Activated naive CD8-positive, alpha-beta T cell treated with anti-CD3 and anti-CD28 coated beads, Interleukin-2, amount 50 U/mL, for 16 hours (primary cell): ENCODE data around the gene FYN.
"Not testable (repeated sequence)": the region's sequence is repeated elsewhere in the genome, so short reads cannot be mapped to it uniquely, and the experiment has no call there.

ENCODE experiments used
- DNase-seq: peaks from one replicate; pipeline ENCODE4 v3.0.0-alpha.2; 2020; ENCODE audit warnings: low read depth, low spot score

Gene FYN

DNA sequence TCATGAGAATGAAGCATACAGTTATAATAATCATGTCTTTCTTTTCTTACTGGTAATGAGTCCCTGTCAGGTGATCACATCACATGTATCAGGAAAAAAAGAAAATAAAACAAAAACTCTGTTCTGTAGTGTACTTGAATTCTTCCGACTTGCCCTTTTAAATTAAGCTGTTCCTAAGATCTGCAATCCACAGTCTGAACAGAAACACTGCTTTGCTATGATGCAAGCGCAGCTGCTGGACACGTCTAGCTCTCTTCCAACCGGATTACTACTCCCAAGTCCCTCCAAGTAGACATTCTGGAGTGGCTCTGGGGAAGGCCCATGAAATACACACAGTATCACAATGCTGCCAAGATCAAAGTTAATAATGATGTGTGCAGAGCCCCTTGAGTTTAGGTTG, 83.7 kb downstream of the FYN start:
- DNase-seq = no peak

DNA sequence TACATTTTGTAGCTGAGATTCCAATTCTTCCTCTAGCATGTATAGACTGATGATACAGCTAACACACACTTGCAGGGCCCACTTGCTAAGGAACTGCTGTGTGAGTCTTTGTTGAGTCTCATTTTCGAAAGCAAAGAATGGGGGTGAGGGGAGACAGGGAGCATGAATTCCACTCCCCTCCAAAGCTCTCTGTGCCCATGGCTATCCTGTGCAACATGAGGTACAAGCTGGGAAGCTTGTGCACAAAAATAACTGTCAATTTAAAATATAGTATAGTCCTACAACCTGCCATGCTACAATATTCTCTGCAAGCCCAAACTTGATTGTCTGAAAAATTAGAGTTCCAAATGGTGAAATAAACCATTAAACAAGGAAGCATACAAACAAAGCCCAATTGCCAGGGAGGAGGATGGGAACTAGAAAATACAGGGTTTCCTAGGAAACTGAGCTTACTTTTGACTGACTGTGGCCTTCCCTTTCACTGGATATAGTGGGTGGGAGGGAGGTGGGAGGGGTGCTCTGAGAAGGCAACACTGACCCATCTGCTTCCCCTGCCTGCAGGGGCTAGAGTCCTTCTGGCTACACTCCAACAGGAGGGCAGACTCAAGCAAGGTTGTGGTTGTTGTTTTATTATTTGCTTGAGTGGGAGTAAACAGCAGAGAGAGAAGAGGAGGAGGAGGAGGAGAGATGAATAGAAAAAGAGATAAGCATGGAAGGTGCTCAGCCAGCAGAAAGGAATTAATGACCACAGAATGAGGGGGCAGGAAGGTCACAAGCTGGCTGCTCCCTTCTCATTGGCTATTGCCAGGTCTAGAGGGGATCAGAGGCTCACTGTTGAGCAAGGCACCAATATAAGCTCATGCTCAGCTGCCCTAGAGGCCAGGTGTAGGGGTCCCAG, 84.6 kb downstream of the FYN start:
- no peak for DNase-seq

DNA sequence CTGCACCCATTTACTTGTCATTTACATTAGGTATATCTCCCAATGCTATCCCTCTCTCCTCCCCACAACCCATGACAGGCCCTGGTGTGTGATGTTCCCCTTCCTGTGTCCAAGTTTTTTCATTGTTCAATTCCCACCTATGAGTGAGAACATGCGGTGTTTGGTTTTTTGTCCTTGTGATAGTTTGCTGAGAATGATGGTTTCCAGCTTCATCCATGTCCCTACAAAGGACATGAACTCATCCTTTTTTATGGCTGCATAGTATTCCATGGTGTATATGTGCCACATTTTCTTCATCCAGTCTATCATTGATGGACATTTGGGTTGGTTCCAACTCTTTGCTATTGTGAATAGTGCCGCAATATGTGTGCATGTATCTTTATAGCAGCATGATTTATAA, 87.1 kb downstream of the FYN start:
- not testable (repeated sequence) for DNase-seq

DNA sequence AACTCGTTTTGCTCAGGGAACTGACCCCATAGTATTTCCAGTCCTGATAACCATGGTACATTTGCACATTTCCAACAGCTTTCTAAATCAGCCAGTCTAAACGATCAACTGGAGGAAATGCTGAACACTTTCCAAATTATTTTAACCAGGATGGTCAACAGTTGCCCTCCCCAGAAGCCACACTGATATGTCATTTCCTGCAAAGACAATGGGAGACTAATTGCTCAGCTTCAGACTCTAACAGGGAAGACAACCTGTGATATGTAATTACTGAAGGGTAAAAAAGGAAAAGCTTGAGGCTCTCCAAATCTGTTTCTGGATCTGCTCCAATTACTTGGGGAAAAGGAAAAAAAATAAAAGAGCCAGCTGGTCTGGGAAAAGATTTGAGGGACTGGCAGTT, 88.8 kb downstream of the FYN start:
- no peak for DNase-seq

DNA sequence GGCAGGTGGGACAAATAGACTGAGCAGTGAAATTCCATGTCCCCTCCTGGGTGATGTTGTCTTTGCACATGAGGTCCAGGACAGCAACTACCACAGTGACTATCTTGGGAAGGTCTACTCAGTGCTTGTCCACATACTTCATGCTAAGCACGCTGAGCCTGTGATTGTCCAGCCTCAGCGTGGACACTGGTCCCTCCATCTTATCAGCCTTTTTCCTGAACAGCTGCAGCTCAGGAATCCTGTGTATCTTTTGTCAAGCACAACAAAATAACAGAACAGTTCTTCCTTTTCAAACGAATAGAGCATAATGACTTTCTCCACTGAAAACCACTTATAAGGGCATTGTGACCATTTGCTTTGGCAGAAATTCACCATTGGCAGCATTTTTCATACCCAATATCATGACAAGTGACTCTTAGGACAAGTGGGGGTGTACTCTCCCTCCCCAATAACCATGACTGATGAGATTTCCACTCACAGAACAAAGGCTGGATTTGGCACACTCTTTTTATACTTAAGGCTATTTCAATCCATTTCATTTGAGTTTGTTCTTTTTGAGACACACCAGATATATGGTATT, 90.3 kb downstream of the FYN start:
- no peak for DNase-seq

DNA sequence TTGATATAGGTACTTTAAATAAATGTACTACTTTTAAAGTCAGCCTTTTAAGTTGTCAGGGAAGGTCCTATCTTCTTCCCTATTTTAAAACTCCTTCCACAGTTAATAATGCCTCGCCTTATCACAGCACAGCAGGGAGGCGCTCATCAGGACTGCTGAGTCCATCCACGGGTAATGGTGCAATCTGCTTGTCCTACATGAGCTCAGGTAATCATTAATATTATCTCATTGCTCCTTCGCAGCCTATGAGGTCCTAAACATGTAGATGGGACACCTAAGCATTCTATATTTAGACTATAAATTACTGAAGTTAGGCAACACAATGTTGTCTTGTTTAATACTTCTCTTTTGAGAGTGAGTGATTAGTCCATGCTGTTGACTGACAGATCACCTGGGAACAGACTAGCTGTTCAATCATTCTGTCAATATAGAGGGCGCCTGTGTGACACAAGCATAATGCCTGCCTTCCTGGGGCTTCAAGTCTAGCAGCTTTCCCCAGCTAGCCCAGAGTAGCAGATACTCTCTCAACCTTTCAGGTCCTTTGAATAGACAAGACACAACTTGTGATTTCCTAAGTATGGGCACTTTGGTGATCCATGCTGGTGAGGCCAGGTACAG, 91.0 kb downstream of the FYN start:
- DNase-seq = no peak

DNA sequence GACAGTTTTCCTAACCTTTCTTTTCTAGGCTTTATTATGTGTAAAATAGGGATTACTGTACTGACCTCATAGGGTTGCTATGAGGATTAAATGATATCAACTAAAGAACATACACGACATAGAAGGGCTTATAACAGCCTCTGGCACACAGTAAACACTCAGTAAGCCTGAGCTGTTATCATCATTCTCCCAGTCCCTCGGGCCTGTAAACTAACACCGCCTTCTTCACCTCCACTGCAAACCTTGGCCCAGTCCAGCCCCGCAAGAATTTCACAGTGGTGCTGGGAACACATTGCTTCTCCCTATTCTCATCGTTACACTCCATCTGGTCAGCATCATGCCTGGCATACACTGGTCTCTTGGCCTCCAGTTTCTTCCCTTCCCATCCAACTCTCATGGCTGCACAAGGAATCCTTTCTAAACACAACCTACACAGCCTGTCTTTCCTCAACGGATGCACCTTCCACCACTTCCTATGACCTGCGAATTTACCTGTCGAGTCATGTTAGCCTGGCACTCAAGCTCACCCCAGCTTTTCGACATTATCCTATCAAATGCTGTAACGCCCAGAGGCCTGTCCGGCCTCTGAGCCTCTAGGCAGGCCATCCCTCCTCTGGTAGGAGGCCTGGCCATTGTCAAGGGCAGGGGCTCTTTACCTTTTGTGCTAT, 92.1 kb downstream of the FYN start:
- no peak for DNase-seq

DNA sequence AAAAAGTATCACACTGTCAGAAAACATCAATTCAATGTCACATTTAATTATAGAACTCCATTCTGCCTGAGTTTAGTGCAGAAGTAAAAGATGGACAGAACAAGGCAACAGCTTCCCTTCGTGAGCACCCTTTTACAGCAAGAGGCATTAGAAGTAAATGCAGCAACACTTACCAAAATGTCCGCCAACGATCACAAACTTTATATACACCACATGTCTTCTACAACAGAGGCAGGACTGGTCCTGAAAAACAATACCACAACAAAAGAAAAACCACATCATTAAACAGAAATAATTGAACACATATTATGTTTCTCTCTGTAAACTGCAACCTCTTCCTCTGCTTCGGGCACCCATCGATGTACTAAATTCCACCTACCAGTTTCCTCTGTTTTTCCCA, 92.9 kb downstream of the FYN start:
- no peak for DNase-seq

DNA sequence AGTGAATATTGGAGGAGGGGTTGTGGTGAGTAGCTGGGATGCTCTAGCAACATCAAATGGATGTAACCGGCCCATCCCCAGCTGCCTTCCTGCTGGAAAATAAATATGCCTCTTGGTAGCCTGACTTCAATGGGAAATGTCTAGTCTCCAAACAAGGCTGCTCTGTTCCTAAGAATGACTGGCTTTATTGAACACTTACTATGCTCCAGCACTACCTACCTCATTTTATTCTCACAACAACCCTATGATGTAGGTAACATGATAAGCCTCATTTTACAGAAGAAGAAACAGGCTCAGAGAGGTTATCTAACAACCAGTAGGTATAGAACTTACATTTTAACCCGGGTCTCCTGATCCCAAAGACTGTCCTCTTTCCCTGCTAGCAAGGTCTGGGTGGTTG, 93.6 kb downstream of the FYN start:
- no peak for DNase-seq

DNA sequence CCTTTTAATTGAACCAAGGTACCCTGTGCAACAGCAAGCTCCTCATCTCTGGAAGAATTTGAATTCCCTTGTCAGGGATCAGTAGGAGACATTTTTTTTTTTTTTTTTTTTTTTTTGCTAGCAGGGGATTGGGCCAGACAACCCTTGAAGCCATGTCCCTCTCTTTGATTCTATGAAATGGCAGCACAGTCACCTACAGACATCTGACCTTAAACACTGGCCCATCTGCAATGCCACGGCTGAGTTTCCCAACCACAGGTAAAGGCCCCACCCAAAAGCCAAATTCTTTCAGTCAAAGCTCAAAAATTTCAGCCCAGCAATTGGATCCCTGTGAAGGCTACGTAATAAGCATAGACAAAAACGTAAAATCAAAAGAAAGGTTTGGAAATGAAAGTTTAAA, 94.2 kb downstream of the FYN start:
- DNase-seq = no peak

DNA sequence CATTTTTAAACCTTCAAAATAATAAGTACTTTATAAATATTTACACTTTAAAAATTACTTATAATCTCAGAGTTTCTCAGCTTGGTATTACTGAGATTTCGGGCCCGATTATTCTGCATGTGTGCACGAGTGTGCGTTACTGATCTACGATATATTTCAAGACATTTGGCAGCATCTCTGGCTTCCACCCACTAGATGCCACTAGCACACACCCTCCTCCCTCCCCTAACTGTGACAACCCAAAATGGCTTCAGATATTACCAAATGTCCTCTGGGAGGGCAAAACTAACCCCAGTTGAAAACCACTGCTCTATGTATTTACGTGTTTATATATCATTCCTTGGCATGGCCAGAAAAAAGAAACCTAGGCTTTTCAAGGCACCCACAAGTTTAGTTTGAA, 95.9 kb downstream of the FYN start:
- no peak for DNase-seq

DNA sequence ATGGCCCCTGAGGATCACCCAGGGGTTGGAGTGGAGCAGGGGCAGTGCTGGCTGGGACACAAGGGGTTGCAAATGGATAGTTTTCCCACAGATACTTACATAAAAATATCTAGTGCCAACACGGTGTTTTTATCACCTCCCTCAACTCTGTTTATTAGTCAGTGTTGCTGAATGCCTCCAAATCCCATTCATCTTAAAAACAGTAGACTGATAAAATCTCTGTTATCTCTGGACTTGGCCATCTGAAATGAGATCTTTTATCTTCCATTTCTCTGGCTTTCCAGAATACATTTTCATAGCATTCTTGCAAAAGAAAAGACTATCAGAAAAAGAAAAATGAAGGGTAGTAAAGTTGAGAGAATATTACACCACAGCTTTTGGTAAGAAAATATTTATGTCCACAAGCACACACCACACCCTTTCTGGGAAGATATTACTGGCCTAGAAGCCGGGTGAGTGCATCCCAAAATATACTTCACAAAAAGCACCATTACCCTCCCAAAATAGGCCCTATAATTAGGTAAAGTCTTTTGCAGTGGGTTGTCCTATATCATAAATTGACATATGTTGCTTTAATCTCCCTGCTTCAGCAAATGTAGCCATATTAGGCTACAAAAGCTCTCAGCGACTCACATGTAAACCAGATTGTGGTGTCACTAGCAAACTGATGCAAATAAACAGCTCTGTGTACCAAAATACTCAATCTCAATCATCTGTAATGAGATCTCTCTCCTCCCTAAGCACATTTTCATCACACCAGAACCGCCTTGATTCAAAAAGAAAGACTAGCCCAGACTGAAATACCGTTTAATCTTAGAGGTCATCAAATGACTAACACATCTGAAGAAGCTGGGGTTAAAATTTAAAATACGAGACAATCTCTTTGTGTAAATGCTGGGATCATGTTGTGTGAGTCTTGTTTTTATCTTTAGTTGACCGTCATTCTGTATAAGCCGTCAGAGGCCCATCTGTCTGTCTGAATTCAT, 96.7 kb downstream of the FYN start:
- no peak for DNase-seq

DNA sequence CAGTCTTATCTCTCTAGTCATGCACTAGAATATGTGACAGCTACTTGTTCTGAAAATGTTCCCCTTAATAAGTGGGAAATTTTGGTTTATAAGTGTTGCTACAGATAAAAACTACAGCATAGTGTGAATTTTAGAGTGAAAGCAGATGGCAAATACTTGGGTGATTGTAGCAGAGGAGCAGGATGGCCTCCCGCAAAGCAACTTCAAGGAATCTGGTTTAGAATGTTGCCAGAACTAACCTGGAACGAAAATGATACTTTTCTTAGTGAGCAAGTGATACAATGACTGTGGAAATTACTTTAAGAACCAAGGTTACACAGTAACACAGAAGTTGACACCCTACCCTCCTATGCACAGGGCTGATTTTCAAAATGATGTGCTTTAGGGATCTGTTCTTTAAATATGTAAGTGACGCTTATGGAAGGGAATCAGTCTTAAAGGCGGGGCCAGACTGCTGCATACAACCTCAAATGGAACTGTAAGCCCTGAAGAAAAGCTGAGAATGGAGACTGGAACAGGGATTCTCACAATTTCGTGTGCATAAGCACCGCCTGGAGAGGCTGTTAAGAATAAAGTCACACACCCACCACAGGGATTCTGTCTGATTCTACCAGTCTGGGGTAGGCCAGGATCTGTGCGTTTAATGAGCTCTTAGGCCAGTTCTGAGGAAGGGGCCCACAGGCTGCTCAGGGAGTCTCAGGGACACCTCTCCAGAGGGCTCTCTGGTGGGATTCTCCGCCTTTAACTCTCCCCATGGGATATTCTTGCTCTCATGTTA, 97.9 kb downstream of the FYN start:
- no peak for DNase-seq

DNA sequence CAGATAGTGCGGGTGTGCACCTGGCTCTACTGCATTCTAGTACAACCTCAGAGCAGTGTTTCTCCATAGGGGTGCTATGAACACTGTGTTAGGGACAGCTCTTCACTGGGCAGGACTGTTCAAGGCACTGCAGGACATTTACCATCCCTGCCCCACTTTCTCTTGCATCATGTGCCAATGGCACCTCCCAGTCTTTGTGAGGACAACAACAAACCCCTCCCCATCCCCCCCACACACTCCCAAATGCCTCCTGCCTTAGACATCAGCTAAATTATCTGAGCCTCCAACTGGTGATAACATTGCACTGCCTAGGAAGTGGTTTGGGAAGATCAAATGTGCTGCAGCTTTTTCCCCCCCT, 98.9 kb downstream of the FYN start:
- no peak for DNase-seq

DNA sequence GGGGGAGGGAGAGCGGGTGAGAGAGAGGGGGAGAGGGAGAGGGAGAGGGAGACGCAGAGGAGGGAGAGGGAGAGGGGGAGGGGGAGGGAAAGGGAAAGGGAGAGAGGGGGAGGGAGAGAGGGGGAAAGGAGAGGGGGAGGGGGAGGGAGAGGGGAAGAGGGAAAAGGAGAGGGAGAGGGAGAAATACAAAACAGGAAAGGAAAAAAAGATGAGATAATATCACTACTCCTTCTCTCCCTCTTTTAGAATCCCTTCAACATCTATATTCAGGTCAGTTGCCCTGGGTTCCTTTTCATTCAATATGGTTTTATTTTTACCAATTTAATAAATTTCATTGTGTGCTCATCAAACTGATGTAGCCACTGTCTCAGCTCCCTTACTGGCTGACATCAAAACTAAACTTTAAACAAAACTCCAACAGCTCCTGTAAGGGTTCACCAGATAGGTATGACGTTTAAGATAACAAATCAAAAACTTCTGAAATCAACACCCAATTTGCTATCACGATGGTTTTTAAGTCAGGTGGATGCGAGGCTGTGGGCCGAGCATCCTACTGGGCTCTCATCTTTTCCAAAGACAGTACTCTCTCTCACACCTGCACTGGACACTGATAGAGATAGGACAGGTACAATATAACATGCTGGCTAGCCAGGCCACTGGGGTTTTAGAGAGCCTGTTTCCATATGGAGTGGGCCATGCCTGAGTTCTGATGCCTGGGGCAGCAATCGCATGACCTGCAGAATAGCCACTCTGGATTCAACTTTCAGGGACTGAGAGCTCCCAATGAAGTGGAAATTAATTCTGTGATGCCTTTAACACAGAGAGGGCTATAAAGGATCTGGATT, 99.5 kb downstream of the FYN start:
- no peak for DNase-seq

DNA sequence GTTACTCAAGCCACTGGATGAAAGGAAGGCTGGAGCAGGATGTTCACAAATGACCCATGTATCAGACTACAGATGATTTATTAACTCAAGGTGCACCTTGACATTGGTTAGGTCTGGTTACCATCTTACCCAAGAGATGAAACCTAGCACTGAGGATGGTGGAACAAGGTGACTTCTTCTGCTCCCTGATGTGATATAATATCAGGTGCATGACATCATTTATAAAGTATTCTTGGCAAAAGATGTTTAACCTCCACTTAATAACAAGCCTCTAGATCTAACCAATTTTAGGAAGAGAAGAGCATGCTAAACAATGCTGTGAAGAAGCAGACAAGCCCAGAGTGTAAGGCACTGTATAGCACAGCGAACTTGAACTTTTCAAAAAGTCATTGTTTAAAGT, 100.9 kb downstream of the FYN start:
- no peak for DNase-seq

DNA sequence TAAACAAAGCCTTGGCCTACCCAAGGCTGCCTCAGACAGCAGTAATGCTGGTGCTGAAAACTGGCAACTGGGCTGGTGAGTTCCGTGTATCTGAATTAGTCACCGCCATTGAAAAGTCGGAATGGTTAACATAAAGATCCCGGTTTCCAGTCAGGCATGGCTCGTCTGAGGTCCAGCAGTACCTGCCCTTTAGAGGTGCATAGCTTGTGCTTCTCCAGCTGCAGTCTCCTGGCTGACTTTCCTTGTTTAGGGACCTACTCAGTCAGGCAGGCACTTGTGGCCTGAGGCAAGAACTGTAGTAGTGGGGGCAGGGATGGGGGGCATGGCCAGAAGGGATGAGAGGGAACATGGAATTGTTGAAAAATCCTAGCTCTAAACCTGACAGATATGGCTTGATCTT, 101.6 kb downstream of the FYN start:
- no peak for DNase-seq

DNA sequence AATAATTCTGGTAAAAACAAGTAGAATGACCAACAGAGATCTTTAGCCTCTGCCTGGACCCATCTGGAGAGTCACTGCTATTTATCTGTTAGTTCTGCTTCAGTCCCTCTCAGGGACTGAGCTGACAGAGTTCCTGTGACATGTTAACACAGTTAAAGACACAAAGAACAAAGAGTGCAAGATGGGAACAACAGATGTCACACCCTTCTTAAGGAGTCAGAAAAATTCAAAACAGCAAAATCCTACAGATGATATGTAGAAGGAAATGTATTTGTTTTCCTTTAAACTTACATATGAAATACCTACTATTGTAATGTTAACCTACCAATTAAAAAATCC, 102.2 kb downstream of the FYN start:
- DNase-seq = no peak

DNA sequence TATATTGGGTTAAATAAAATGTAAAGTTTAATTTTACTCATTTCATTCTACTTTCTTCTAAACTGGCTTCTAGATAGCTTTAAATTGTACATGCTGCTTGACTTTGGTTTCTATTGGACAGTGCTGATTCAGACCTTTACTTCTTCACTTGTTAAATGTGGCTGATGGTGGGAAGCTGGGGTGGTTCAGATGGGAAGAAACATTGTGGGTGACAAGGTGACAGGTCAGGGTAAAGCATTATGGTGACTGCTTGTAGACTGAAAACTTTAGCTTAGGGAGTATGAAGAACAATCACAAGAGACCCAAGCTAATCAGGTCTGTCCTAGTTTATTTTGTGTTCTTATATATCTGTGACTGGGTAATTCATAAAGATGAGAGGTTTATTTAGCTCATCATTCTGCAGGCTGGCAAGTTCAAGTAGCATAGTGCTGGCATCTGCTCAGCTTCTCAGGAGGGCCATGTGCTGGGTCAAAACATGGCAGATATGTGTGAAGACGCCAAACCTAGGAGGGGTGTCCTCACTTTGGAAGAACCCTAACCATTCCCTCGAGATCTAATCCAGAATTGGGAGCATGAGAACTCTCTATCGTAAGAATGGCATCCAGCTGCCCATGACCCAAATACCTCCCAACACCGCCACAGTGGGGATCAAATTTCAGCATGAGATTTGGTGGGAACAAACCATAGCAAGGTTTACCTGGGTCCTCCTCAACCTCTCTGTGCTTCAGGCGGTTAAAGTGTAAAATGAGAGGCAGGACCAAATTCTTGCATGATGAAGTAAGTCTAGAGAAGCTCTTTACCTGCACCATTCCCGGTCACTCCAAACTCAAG, 102.8 kb downstream of the FYN start:
- DNase-seq = no peak
